A673 (cell line): Measurements from ENCODE around the gene DNM2.

Source experiments
- CTCF ChIP-seq: fragments of 300-800, 200-600 bp; sonication (generic); conservative IDR thresholded peaks from 2 replicates; pipeline ENCODE4 v1.5.1; 2017; ENCODE audit warnings: low read depth, mild to moderate bottlenecking, antibody characterized with exemption, low read length, moderate library complexity, mixed read lengths
- EZH2 ChIP-seq: fragments of 200-600 bp; sonication (generic); IDR thresholded peaks from 2 replicates; pipeline ENCODE4 v1.6.1; 2017; ENCODE audit warnings: borderline replicate concordance, low read depth, mild to moderate bottlenecking, mixed read lengths, antibody characterized with exemption, low read length; ENCODE audit not compliant: poor library complexity, severe bottlenecking

DNA sequence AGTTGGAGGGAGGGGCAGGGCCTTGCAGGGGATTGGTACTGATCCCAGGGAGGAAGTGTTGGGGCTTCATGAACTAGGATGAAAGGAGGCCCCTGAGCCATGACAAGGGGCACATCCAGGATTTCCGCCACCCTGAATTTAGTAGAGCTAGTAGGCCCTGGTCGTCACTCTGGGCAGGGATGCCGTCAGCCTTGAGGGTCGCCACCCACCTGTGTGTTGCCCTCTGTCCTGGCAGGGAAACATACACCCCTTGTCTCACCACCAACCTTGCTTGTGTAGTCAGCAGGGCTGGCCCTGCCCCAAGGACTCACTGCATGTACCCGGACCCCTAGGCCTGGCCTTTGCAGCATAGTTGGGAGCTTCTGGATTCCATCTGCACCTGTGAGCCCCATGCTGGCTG lies 26.0 kb upstream of the DNM2 start:
- no peak for TF ChIP-seq CTCF
- no peak for TF ChIP-seq EZH2
